HepG2 (cell line): ENCODE results near the gene CCSER1. TPM values are rescaled to one million over a fixed set of nuclear protein-coding genes. Genes with fewer than 3 reads are reported as not detected.

Experiments
- ATAC-seq: fragments of 200-7000 bp; cut with Tn5 transposase; 3 replicates; pipeline ENCODE4 v1.9.1; 2020; ENCODE audit warnings: mild to moderate bottlenecking, moderate library complexity
- BruUV-seq: library from RNA; stranded (reverse); fragments of 400-500 nt; replicated peaks from 2 replicates; lab custom pipeline; 2021; lab: Mats Ljungman, UMichigan
- CTCF ChIA-PET: fragments of 300-600 bp; formaldehyde crosslinking; extraction: SDS; loops from one replicate; lab custom pipeline; 2021; ENCODE audit warnings: low total read pairs, inconsistent platforms, low intra/inter-chr PET ratio; lab: Yijun Ruan, JAX
- POLR2A ChIA-PET: fragments of 350-600 bp; sonication (Branson Sonifier 250); formaldehyde crosslinking; loops from one replicate; lab custom pipeline; 2020; ENCODE audit warnings: antibody characterized with exemption, inconsistent platforms; lab: Yijun Ruan, JAX
- DNase-seq: peaks from one replicate; pipeline ENCODE4 v3.0.0-alpha.2; 2015; ENCODE audit warnings: low spot score
- FAIRE-seq: peaks from 3 replicates; lab custom pipeline; 2011; peaks lifted over from hg19 to GRCh38; lab: Jason Lieb, UNC
- H2AFZ ChIP-seq: one replicate; pipeline ENCODE4 v1.6.1; 2011; ENCODE audit warnings: low read length, inconsistent platforms
- H3K27ac ChIP-seq: fragments of 300-600 bp; 3 replicates; pipeline ENCODE4 v1.8.0; 2011; ENCODE audit warnings: mixed run types, mild to moderate bottlenecking, mixed read lengths, low read length, inconsistent platforms; ENCODE audit not compliant: insufficient read depth; ENCODE audit errors: extremely low read length
- H3K27me3 ChIP-seq, 2 experiments: fragments of 200-600 bp in 1 of 2; 2 replicates in 1 of 2; 3 replicates in 1 of 2; pipeline versions ENCODE4 v1.6.0 to v1.8.0; 2011; ENCODE audit warnings: low read length in 2 of 2, mild to moderate bottlenecking in 2 of 2, moderate library complexity in 2 of 2, inconsistent platforms in 1 of 2; ENCODE audit not compliant: insufficient read depth in 2 of 2, control insufficient read depth in 1 of 2
- H3K36me3 ChIP-seq, 2 experiments: fragments of 200-600 bp in 1 of 2; replicated peaks in 1 of 2; 2 replicates in 1 of 2; 3 replicates in 1 of 2; pipeline versions ENCODE4 v1.5.1 to v1.8.0; 2011; ENCODE audit warnings: low read length in 2 of 2, inconsistent platforms in 1 of 2; ENCODE audit not compliant: insufficient read depth in 2 of 2, control insufficient read depth in 1 of 2
- H3K4me1 ChIP-seq: 2 replicates; pipeline ENCODE4 v1.5.1; 2012; ENCODE audit warnings: low read length, inconsistent platforms; ENCODE audit not compliant: insufficient read depth
- H3K4me2 ChIP-seq: 2 replicates; pipeline ENCODE4 v1.6.0; 2011; ENCODE audit warnings: low read depth, low read length, inconsistent platforms
- H3K4me3 ChIP-seq, 3 experiments: fragments of 200-600 bp in 1 of 3; sonication (generic), shearing (Covaris generic) in 1 of 3; replicated peaks in 1 of 3; 2 replicates each; pipeline ENCODE4 v1.5.1; 2011 to 2016; ENCODE audit warnings: low read length in 3 of 3, inconsistent platforms in 2 of 3, low read depth in 2 of 3, mild to moderate bottlenecking in 2 of 3, control low read depth in 1 of 3, mixed read lengths in 1 of 3; ENCODE audit not compliant: insufficient read depth in 1 of 3
- H3K79me2 ChIP-seq: one replicate; pipeline ENCODE4 v1.6.1; 2011; ENCODE audit warnings: low read length, inconsistent platforms; ENCODE audit not compliant: insufficient read depth
- H3K9ac ChIP-seq: 2 replicates; pipeline ENCODE4 v1.6.0; 2011; ENCODE audit warnings: mild to moderate bottlenecking, low read depth, low read length, inconsistent platforms; ENCODE audit not compliant: insufficient read depth
- H3K9me3 ChIP-seq: 2 replicates; pipeline ENCODE4 v1.5.1; 2012; ENCODE audit warnings: mild to moderate bottlenecking, low read length
- H4K20me1 ChIP-seq: 2 replicates; pipeline ENCODE4 v1.6.0; 2011; ENCODE audit warnings: inconsistent platforms, mild to moderate bottlenecking, low read length, moderate library complexity; ENCODE audit not compliant: insufficient read depth
- AHR ChIP-seq: IDR thresholded peaks from 2 replicates; pipeline ENCODE4 v1.6.1; 2018; ENCODE audit warnings: missing genetic modification reagents, missing compliant biosample characterization
- ATRX ChIP-seq: sonication (generic); formaldehyde crosslinking; IDR thresholded peaks from 2 replicates; pipeline ENCODE4 v1.4.0; 2020; ENCODE audit warnings: missing genetic modification reagents, borderline replicate concordance
- CREB1 ChIP-seq, 2 experiments: fragments of 450-650 bp in 1 of 2; IDR thresholded peaks; 2 replicates each; pipeline ENCODE4 v1.6.1; 2016 to 2017; ENCODE audit warnings: control low read depth in 1 of 2, mild to moderate bottlenecking in 1 of 2, missing compliant biosample characterization in 1 of 2, missing genetic modification characterization in 1 of 2
- GABPB1 ChIP-seq: IDR thresholded peaks from 2 replicates; pipeline ENCODE4 v1.6.1; 2016; ENCODE audit warnings: mild to moderate bottlenecking, missing genetic modification reagents, moderate library complexity, missing compliant biosample characterization
- KLF11 ChIP-seq: IDR thresholded peaks from 2 replicates; pipeline ENCODE4 v1.6.1; 2016; ENCODE audit warnings: missing compliant biosample characterization
- NFATC3 ChIP-seq: sonication (generic); formaldehyde crosslinking; IDR thresholded peaks from 2 replicates; pipeline ENCODE4 v1.5.1; 2020; ENCODE audit warnings: mild to moderate bottlenecking, missing genetic modification reagents
- NFE2 ChIP-seq: sonication (generic); formaldehyde crosslinking; IDR thresholded peaks from 2 replicates; pipeline ENCODE4 v1.4.0; 2020; ENCODE audit warnings: missing genetic modification reagents
- ONECUT2 ChIP-seq: sonication (generic); formaldehyde crosslinking; IDR thresholded peaks from 2 replicates; pipeline ENCODE4 v1.4.0; 2020; ENCODE audit warnings: missing genetic modification reagents
- SNRNP70 ChIP-seq: fragments of 200-400 bp; formaldehyde crosslinking; IDR thresholded peaks from 2 replicates; pipeline ENCODE4 v1.6.1; 2017; ENCODE audit warnings: mild to moderate bottlenecking, low read depth, low read length, moderate library complexity
- TMF1 ChIP-seq: sonication (generic); formaldehyde crosslinking; IDR thresholded peaks from 2 replicates; pipeline ENCODE4 v1.8.1; 2022; ENCODE audit warnings: low read depth, missing genetic modification reagents
- ZFP36 ChIP-seq: fragments of 150-350 bp; IDR thresholded peaks from 2 replicates; pipeline ENCODE4 v1.6.1; 2018; ENCODE audit warnings: borderline replicate concordance, low read length, low read depth; ENCODE audit not compliant: partially characterized antibody
- ZNF382 ChIP-seq: sonication (generic); formaldehyde crosslinking; IDR thresholded peaks from 2 replicates; pipeline ENCODE4 v1.5.0; 2020; ENCODE audit warnings: missing genetic modification reagents, mild to moderate bottlenecking, borderline replicate concordance
- ZNF501 ChIP-seq: sonication (generic); formaldehyde crosslinking; IDR thresholded peaks from 2 replicates; pipeline ENCODE4 v1.5.1; 2020; ENCODE audit warnings: mild to moderate bottlenecking, moderate library complexity, missing genetic modification reagents
- ZNF550 ChIP-seq: sonication (generic); formaldehyde crosslinking; IDR thresholded peaks from 2 replicates; pipeline ENCODE4 v1.4.0; 2020; ENCODE audit warnings: mild to moderate bottlenecking, missing genetic modification reagents, borderline replicate concordance
- ZNF567 ChIP-seq: sonication (generic); formaldehyde crosslinking; IDR thresholded peaks from 2 replicates; pipeline ENCODE4 v1.8.1; 2023; ENCODE audit warnings: mild to moderate bottlenecking, missing genetic modification reagents, borderline replicate concordance
- ZNF629 ChIP-seq: sonication (generic); formaldehyde crosslinking; conservative IDR thresholded peaks from 2 replicates; pipeline ENCODE4 v1.5.0; 2020; ENCODE audit warnings: missing genetic modification reagents
- ZNF773 ChIP-seq: sonication (generic); formaldehyde crosslinking; IDR thresholded peaks from 2 replicates; pipeline ENCODE4 v1.4.0; 2020; ENCODE audit warnings: missing genetic modification reagents, borderline replicate concordance
- WGBS: methylation state at CpG from one replicate; pipeline ENCODE4 v1.1.6; 2017; ENCODE audit warnings: low lambda C conversion rate; 5-methylcytosine and 5-hydroxymethylcytosine counted together
- in situ Hi-C: cut with HindIII; loops from 2 replicates; pipeline ENCODE4 v1.10.0; 2017; ENCODE audit warnings: low pct_unique_long_range_greater_than_20kb; ENCODE audit not compliant: extremely low pct_ligation_motif_present
- intact Hi-C: fragments of 100-400 bp; cut with micrococcal nuclease; formaldehyde crosslinking; loops from one replicate; pipeline ENCODE4 v1.10.0; 2022; ENCODE audit not compliant: unreplicated experiment
- polyA plus RNA-seq, 8 experiments: library from polyadenylated mRNA; depleted of rRNA in 3 of 8; stranded (reverse) in 7 of 8; unstranded in 1 of 8; fragments of >200 nt; fragmentation: Illumina TruSeq in 4 of 8; extraction: Trizol in 4 of 8; gene quantifications; 2 replicates each; pipeline versions ENCODE4 v1.2.1 to v1.2.3, GENCODE V29; 2011 to 2016; ENCODE audit warnings: low read depth in 4 of 8, missing spikeins in 1 of 8, mixed read lengths in 1 of 8; ENCODE audit not compliant: insufficient read depth in 1 of 8
- total RNA-seq, 5 experiments: library from RNA; depleted of rRNA; stranded (reverse); fragments of >200 nt; fragmentation: Illumina TruSeq; extraction: Trizol; gene quantifications; 2 replicates each; pipeline ENCODE4 v1.2.3, GENCODE V29; 2016; ENCODE audit warnings: low read depth in 1 of 5
- TF ChIP-seq, protein P1 (sequence below): sonication (generic); formaldehyde crosslinking; IDR thresholded peaks from 2 replicates; pipeline ENCODE4 v1.4.0; 2020; ENCODE audit warnings: low read depth, missing genetic modification reagents
- TF ChIP-seq, protein P2 (sequence below): sonication (generic); formaldehyde crosslinking; IDR thresholded peaks from 2 replicates; pipeline ENCODE4 v1.8.1; 2023; ENCODE audit warnings: mild to moderate bottlenecking, inconsistent platforms, moderate library complexity, missing genetic modification reagents, borderline replicate concordance

Gene CCSER1
- total and polyA plus RNA-seq, 2 of the 13 experiments (the other 11 are each of a cell fraction or from before 2014, with no cell fraction given), result not detected

- CTCF ChIA-PET, result no interaction called here
- Histone ChIP-seq H2AFZ (no peak overlapping the region), H3K79me2 (no peaks in the 10 kb centered on the region), H3K27ac (no peak overlapping the region), H4K20me1 (no peaks in the 10 kb centered on the region), H3K4me2 (no peak overlapping the region), H3K27me3 (no peaks in the 10 kb centered on the region), H3K4me1 (no peaks in the 10 kb centered on the region), H3K36me3 (no peaks in the 10 kb centered on the region), H3K9me3 (no peaks in the 10 kb centered on the region), H3K9ac (no peak overlapping the region), H3K4me3 (no peak overlapping the region)
- intact Hi-C loops (no loop called here), in situ Hi-C loops (no loop called here)
- ATAC-seq (no peak), FAIRE-seq (no peak), DNase-seq (no peak)
- POLR2A ChIA-PET, result no interaction called here
- 0% methylated on average over 4 of the region's 4 CpGs for WGBS
- no TSS peak for BruUV-seq
- TF ChIP-seq ATRX (CRISPR knock-in tag) (no peak), ZNF629 (CRISPR knock-in tag) (no peak), ZNF550 (CRISPR knock-in tag) (no peak), ZFP36 (no peak), ZNF567 (CRISPR knock-in tag) (no peak), SNRNP70 (no peak), ONECUT2 (CRISPR knock-in tag) (no peak), AHR (no peak), ZNF501 (CRISPR knock-in tag) (no peak), ZNF773 (CRISPR knock-in tag) (no peak), TMF1 (no peak), NFE2 (CRISPR knock-in tag) (no peak), ZNF382 (CRISPR knock-in tag) (no peak), GABPB1 (no peak), NFATC3 (CRISPR knock-in tag) (no peak), KLF11 (no peak), CREB1 (IDR thresholded peaks at IDR 0.05) (no peak), CREB1 (CRISPR knock-in tag; IDR thresholded peaks at IDR 0.05) (no peak)
- TF ChIP-seq, protein P1, sequence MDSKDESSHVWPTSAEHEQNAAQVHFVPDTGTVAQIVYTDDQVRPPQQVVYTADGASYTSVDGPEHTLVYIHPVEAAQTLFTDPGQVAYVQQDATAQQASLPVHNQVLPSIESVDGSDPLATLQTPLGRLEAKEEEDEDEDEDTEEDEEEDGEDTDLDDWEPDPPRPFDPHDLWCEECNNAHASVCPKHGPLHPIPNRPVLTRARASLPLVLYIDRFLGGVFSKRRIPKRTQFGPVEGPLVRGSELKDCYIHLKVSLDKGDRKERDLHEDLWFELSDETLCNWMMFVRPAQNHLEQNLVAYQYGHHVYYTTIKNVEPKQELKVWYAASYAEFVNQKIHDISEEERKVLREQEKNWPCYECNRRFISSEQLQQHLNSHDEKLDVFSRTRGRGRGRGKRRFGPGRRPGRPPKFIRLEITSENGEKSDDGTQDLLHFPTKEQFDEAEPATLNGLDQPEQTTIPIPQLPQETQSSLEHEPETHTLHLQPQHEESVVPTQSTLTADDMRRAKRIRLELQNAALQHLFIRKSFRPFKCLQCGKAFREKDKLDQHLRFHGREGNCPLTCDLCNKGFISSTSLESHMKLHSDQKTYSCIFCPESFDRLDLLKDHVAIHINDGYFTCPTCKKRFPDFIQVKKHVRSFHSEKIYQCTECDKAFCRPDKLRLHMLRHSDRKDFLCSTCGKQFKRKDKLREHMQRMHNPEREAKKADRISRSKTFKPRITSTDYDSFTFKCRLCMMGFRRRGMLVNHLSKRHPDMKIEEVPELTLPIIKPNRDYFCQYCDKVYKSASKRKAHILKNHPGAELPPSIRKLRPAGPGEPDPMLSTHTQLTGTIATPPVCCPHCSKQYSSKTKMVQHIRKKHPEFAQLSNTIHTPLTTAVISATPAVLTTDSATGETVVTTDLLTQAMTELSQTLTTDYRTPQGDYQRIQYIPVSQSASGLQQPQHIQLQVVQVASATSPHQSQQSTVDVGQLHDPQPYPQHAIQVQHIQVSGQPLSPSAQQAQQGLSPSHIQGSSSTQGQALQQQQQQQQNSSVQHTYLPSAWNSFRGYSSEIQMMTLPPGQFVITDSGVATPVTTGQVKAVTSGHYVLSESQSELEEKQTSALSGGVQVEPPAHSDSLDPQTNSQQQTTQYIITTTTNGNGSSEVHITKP (CRISPR knock-in tag), result no peak
- TF ChIP-seq, protein P2, sequence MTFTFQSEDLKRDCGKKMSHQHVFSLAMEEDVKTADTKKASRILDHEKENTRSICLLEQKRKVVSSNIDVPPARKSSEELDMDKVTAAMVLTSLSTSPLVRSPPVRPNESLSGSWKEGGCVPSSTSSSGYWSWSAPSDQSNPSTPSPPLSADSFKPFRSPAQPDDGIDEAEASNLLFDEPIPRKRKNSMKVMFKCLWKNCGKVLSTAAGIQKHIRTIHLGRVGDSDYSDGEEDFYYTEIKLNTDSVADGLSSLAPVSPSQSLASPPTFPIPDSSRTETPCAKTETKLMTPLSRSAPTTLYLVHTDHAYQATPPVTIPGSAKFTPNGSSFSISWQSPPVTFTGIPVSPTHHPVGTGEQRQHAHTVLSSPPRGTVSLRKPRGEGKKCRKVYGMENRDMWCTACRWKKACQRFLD (CRISPR knock-in tag), result no peak
Measured at GRCh38 chr4:90189946-90190345, 62.8 kb downstream of the CCSER1 start.
